Psoas muscle (tissue), 8 donors: ENCODE measurements around the gene TICRR. TPM values are rescaled to one million over a fixed set of nuclear protein-coding genes. Genes with fewer than 3 reads are reported as not detected.
"Not testable (repeated sequence)": the region's sequence is repeated elsewhere in the genome, so short reads cannot be mapped to it uniquely, and the experiment has no call there.

ENCODE experiments used
- ATAC-seq, 4 donors: fragments of 200-7000 bp; cut with Tn5 transposase; one replicate each; pipeline ENCODE4 v1.9.1; 2020; ENCODE audit warnings: moderate library complexity in 3 of 4, mild to moderate bottlenecking in 2 of 4
- DNase-seq, 2 donors: peaks; one replicate each; pipeline ENCODE4 v3.0.0-alpha.2; 2020
- H3K27ac ChIP-seq: fragments of 200-600 bp; one replicate; pipeline ENCODE4 v1.8.0; 2022
- H3K27me3 ChIP-seq, 3 donors: fragments of 200-600 bp in 1 of 3; one replicate each; pipeline versions ENCODE4 v1.6.1 to v1.8.0; 2013 to 2022; ENCODE audit warnings: low read length in 2 of 3, mild to moderate bottlenecking in 2 of 3, moderate library complexity in 1 of 3; ENCODE audit not compliant: insufficient read depth in 3 of 3
- H3K36me3 ChIP-seq, 2 donors: fragments of 200-600 bp in 1 of 2; one replicate each; pipeline versions ENCODE4 v1.6.1 to v1.8.0; 2013 to 2022; ENCODE audit warnings: low read depth in 1 of 2, mild to moderate bottlenecking in 1 of 2, moderate library complexity in 1 of 2; ENCODE audit not compliant: insufficient read depth in 1 of 2
- H3K4me1 ChIP-seq: fragments of 200-600 bp; one replicate; pipeline ENCODE4 v1.8.0; 2022
- H3K4me3 ChIP-seq: fragments of 200-600 bp; one replicate; pipeline ENCODE4 v1.8.0; 2022; ENCODE audit warnings: mild to moderate bottlenecking
- H3K9me3 ChIP-seq: fragments of 200-600 bp; one replicate; pipeline ENCODE4 v1.8.0; 2022
- CTCF ChIP-seq: fragments of 200-600 bp; IDR thresholded peaks from one replicate; pipeline ENCODE4 v1.8.0; 2022; ENCODE audit warnings: antibody characterized with exemption
- WGBS, 3 donors: extraction: QIAGEN DNeasy Blood & Tissue Kit; methylation state at CpG; one replicate each; pipeline versions ENCODE4 v1.1.6 to v1.1.7; 2013; 5-methylcytosine and 5-hydroxymethylcytosine counted together
- intact Hi-C, 2 donors: fragments of 100-400 bp; cut with DNase I; formaldehyde crosslinking; loops; one replicate each; pipeline versions ENCODE4 v1.11.0 to v1.14.2; 2022
- polyA plus RNA-seq, 3 donors: library from polyadenylated mRNA; stranded (reverse); fragments of 200-250 nt; gene quantifications; one replicate each; pipeline ENCODE4 v1.2.3, GENCODE V29; 2013
- total RNA-seq, 4 donors: library from RNA; stranded (reverse); fragmentation: NEBNext Ultra II Directional in 2 of 4; extraction: Animal tissue kit (Norgen Biotek cat#: 25700) in 2 of 4; gene quantifications; one replicate each; pipeline versions ENCODE4 v1.2.1 to v1.2.4, GENCODE V29; 2021 to 2023
- donor health status: healthy with polysubstance abuse.
- donor health status: DM: no; HTN: no; CAD: no; lungs with moderate emphysema.
- donor health status: Bipolar disorder and iron deficiency.
- donor health status: healthy.
- donor health status: DM: yes; HTN: yes; CAD: no.
- donor health status: DM: no; HTN: no; CAD: no.
- donor health status: DM: no; HTN: no; CAD: no.
- donor health status: DM: yes; HTN: yes; CAD: no.

TICRR gene
- total and polyA plus RNA-seq, 7 donors, result 0.01 to 0.04 (median 0.04) TPM; not detected in 4

- ATAC-seq (no peak), DNase-seq (no peak)
Measured at GRCh38 chr15:89542369-89542768, 32.9 kb upstream of the TICRR start.

GRCh38 chr15:89543389-89543788, 31.9 kb upstream of the TICRR start:
- no peaks in the 10 kb centered on the region for H3K4me1 ChIP-seq
- ATAC-seq (no peak), DNase-seq (no peak)
- intact Hi-C loops, result no loop called here
- no peak overlapping the region for H3K4me3 ChIP-seq
- H3K27me3 ChIP-seq, result peaks cover 0 to 4% (median 3%) of the 10 kb centered on the region in 3 donors
- no peaks in the 10 kb centered on the region for H3K36me3 ChIP-seq
- H3K9me3 ChIP-seq, result no peaks in the 10 kb centered on the region
- WGBS, 3 donors, result 74 to 76% (median 76%) methylated on average over 4 of the region's 4 CpGs
- TF ChIP-seq CTCF, result no peak
- H3K27ac ChIP-seq, result no peak overlapping the region

More at GRCh38 chr15:89542369-89542768, 32.9 kb upstream of the TICRR start:
- Histone ChIP-seq H3K4me1 (no peaks in the 10 kb centered on the region), H3K9me3 (peaks cover 10% of the 10 kb centered on the region), H3K27me3 (peaks cover 0 to 4% (median 3%) of the 10 kb centered on the region in 3 donors), H3K36me3 (no peaks in the 10 kb centered on the region), H3K4me3 (no peak overlapping the region), H3K27ac (no peak overlapping the region)
- intact Hi-C loops, result no loop called here
- TF ChIP-seq CTCF, result no peak
- WGBS, 3 donors, result 59 to 68% (median 61%) methylated on average over 3 of the region's 3 CpGs

- WGBS, 3 donors, result 76 to 91% (median 76%) methylated on average over 4 of the region's 4 CpGs
- H3K9me3 ChIP-seq, H3K27me3 ChIP-seq, H3K4me1 ChIP-seq, intact Hi-C loops, H3K27ac ChIP-seq, H3K4me3 ChIP-seq, H3K36me3 ChIP-seq, ATAC-seq, DNase-seq: not testable (repeated sequence)
Measured at GRCh38 chr15:89549138-89549537, 26.1 kb upstream of the TICRR start.

GRCh38 chr15:89550427-89550826, 24.8 kb upstream of the TICRR start:
- WGBS, 3 donors, result 46 to 71% (median 48%) methylated on average over 2 of the region's 2 CpGs
- Histone ChIP-seq H3K27ac (no peak overlapping the region), H3K36me3 (no peaks in the 10 kb centered on the region), H3K27me3 (peaks cover 0 to 4% (median 0%) of the 10 kb centered on the region in 3 donors), H3K9me3 (no peaks in the 10 kb centered on the region), H3K4me3 (no peak overlapping the region), H3K4me1 (no peaks in the 10 kb centered on the region)
- ATAC-seq, result no peak
- intact Hi-C loops, result loop anchor here in 1 of 2 donors (5.0 to 10.0 kb wide), 2 partner anchors 42 to 196 kb away; no protein-coding TSS in a partner anchor
- no peak for DNase-seq
- TF ChIP-seq CTCF, result no peak

- Histone ChIP-seq H3K4me3 (no peak overlapping the region), H3K36me3 (no peaks in the 10 kb centered on the region), H3K27ac (no peak overlapping the region), H3K4me1 (no peaks in the 10 kb centered on the region), H3K27me3 (peaks cover 0 to 4% (median 0%) of the 10 kb centered on the region in 3 donors), H3K9me3 (no peaks in the 10 kb centered on the region)
- intact Hi-C loops, result loop anchor here in 1 of 2 donors (5.0 to 10.0 kb wide), 2 partner anchors 41 to 197 kb away; no protein-coding TSS in a partner anchor
- no peak for DNase-seq
- no peak for ATAC-seq
- TF ChIP-seq CTCF, result no peak
- 55 to 60% (median 59%) methylated on average over 4 of the region's 4 CpGs for WGBS, 3 donors
Measured at GRCh38 chr15:89551550-89551949, 23.7 kb upstream of the TICRR start.
